Measurements from ENCODE around the gene NHERF2.

DNA sequence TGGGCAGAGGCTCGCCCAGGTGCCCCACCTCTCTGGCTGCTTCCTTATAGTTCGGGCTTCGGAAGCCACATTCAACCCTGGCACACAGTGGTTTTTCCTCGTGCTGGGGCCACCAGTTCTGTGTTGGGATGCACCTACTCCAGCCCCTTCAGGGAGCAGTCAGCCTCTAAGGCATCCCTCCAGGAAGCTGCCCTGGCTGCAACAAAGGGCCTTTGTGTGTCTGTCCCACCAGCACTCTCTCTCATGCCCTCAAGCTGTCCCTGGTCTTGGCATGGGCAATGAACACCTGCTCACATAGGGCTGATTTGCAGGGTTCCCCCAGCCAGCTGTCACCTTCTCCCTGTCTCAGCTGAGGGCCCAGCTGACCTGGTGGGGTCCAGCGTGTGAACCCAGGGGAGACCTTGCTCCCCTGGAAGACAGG lies 44.7 kb upstream of the NHERF2 start:
- no peak for TF ChIP-seq EZH2 (IDR thresholded peaks at IDR 0.05; ENCODE audit: low read depth)
- TF ChIP-seq, protein P1, sequence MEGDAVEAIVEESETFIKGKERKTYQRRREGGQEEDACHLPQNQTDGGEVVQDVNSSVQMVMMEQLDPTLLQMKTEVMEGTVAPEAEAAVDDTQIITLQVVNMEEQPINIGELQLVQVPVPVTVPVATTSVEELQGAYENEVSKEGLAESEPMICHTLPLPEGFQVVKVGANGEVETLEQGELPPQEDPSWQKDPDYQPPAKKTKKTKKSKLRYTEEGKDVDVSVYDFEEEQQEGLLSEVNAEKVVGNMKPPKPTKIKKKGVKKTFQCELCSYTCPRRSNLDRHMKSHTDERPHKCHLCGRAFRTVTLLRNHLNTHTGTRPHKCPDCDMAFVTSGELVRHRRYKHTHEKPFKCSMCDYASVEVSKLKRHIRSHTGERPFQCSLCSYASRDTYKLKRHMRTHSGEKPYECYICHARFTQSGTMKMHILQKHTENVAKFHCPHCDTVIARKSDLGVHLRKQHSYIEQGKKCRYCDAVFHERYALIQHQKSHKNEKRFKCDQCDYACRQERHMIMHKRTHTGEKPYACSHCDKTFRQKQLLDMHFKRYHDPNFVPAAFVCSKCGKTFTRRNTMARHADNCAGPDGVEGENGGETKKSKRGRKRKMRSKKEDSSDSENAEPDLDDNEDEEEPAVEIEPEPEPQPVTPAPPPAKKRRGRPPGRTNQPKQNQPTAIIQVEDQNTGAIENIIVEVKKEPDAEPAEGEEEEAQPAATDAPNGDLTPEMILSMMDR (conservative IDR thresholded peaks at IDR 0.05) = no peak

Measured in PC-9 (cell line).